GM21786 (cell line): Measurements from ENCODE around the gene PALS2.

ENCODE experiments used
- ATAC-seq: cut with Tn5 transposase; IDR thresholded peaks from one replicate; pipeline ENCODE4 v1.9.1; 2021; ENCODE audit not compliant: unreplicated experiment

The PALS2 gene, protein sequence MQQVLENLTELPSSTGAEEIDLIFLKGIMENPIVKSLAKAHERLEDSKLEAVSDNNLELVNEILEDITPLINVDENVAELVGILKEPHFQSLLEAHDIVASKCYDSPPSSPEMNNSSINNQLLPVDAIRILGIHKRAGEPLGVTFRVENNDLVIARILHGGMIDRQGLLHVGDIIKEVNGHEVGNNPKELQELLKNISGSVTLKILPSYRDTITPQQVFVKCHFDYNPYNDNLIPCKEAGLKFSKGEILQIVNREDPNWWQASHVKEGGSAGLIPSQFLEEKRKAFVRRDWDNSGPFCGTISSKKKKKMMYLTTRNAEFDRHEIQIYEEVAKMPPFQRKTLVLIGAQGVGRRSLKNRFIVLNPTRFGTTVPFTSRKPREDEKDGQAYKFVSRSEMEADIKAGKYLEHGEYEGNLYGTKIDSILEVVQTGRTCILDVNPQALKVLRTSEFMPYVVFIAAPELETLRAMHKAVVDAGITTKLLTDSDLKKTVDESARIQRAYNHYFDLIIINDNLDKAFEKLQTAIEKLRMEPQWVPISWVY

DNA sequence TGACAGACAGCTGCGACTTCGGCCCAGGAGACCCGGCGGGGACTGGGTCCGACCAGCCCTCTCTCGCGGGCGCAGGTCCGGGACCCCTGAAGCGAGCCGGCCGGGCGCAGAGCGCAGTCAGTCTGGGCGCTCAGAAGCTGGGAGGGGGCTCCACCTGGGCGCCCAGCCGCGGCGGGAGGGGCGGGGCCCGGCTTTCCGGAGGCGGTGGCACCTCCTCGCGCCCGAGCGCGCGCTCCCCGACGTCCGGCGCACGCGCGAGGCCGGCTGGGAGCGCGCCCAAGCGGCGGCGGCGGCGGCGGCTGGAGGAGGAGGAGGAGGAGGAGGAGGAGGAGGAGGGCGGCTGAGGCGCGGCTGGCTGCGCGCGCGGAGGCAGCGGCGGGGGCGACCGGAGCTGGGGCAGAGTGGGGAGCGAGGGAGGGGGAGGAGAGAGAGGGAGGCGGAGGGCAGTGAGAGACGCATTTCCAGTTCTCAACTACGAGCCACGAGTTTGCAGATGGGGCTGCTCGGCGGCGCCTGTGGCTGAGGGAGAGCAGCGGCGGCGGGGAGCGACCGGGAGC lies at the start of gene PALS2:
PALS2 (plus strand) TSS at position 456 of the 557 bp plus-strand sequence. CDS start 50,216 bp downstream, outside the sequence.
- ATAC-seq = peak; percentile 44

DNA sequence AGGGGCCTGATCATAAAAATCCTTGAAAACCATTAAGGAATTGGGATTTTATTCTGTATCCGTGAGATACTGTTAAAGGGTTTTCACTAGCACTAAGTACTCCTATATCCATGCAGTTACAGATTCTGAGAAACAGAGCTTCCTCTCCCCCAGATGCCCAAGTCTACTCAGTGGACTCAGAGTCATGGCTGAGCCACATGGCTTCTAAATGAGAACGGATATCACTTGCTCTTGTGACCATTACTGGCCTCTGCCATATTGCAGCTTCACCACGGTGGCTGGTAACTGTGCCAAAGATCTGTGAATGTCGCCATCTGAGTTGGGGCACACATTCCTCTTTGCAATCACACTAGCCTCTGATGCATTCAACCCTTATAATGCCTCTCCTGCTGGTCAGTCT lies 42.0 kb upstream of the PALS2 start:
- ATAC-seq = no peak

DNA sequence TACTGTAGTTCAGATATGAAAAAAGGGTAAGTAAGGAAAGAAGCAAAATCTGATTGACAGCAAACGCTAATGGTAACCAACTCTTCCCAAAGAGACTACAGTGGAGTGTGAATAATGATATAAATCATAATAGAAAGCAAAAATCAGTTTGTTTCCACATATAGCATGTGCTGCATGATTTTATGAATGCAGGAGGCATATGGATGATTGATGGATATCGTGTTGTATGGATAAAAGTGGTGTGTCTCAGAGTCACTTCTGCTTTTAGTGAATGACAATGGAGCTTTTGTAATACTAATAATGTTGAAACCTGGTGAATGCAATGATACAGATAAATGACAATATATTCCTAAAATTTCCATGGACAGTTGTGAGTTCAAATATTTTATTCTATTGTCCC lies 36.6 kb upstream of the PALS2 start:
- ATAC-seq = no peak

DNA sequence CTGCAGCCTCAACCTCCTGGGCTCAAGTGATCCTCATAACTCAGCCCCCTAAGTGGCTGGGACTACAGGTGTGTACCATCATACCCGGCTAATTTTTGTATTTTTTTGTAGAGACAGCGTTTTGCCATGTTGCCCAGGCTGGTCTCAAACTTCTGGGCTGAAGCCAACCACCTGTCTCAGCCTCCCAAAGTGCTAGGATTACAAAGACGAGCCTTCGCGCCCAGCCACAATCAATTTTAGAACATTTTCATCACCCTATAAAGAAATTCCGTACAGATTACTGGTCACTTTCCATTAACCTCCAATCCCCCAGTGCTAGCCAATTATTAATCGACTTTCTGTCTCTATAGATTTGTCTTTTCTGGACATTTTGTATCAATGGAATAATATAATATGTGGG lies 32.3 kb upstream of the PALS2 start:
- no peak for ATAC-seq

DNA sequence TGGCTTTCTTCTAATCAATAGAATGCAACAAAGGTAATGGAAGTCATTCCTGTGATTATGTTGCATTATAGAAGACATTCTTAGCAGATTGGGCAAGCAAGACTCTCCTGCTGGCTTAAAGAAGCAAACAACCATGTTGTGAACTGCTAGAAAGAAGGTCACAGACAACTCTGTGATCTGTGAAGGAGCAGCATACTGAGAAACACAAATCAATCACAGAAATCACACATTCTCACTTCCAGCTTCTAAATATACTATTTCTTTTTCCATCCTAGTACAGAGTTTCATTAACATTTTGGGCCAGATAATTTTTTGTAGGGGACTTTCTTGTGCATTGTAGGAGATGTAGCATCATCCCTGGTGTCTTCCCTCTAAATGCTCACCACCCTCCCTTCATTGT lies 28.0 kb upstream of the PALS2 start:
- ATAC-seq = no peak

DNA sequence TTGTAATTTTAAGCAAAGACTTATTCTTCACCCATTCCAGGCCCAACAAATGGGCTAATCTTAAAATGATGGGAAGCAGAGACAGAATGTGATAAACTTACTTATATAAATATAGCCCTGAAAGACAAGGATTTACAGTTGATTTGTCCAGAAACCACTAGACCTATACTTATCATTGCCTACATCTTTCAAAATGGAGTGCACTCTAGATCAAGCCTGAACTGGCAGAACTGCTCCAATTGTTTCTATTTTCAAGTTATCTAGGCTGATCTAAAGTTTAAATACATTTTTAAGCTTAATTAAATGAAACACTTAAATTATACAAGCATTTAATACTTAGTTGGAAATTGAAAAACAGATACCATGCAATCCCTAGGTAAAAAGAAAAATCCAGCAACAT lies 24.9 kb upstream of the PALS2 start:
- no peak for ATAC-seq

DNA sequence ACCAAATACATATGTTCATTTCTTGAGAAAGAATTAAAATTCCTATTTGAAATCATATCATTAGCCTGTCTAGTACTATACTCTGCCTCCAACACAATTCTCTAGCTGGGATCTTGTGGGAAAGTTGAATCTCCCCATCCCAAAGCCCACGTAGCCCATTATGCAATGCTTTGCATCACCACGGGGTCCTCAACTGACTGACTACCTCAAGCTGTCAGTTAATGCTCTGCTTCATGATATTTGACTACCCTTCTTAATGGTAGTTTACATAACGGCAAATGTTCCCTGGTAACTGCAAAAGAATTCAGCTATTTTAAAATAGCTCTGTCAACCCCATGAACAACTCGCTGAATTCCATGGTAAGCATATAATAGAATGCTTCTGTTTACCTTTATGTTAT lies 23.3 kb upstream of the PALS2 start:
- no peak for ATAC-seq

DNA sequence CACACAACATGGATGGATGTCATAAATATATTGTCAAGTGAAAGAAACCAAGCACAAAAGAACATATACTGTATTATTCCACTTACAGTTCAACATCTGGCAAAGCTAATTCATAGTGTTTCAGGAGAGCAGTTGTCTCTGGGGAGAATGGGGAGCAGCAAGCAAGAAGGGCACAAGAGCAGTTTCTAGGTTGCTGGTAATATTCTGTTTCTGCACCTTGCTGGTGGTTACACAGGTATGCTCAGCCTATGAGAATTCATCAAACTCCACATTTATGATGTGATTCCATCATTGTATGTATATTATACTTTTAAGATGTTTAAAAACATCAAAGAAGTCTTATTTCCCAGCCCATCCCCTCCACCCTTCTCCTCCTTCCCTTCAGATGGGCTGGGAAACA lies 18.1 kb upstream of the PALS2 start:
- ATAC-seq = no peak

DNA sequence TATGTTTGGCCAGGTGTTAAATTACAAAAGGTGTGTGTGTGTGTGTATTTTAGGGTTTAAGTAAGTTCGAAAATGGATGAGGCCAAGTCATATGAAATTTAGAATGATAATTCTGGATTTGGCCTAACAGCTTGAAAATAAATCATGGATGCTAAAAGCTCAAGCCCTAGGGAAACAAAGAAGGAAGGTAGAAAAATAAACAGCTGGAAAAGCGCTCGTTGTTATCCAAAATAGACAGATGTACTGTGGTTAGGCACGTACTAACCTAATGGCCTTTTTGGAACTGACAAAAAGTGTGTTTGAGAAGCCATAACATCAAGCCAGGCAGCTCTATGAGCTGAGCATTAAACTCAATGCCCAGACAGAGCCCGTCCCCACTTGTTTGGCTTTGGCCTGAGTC lies 17.5 kb upstream of the PALS2 start:
- ATAC-seq = no peak

DNA sequence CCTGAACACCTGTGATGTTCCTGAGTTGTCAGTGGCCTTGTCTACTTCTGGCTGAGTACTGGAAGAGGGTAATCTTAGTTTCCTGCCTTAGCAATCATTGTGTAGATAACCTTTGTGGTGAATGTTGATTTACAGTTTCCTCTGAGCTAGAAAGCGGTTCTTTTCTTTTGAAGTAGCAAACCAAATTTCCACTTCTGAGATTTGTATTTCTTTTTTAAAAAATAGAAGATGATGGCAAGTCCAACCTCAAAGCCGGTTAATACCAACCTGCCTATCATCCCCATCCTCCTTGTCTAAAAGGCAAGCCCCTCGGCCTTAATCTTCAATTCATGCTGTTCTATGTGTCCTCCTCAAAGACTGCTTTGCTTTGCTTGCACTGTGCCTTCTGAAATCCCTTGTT lies 12.5 kb upstream of the PALS2 start:
- no peak for ATAC-seq

DNA sequence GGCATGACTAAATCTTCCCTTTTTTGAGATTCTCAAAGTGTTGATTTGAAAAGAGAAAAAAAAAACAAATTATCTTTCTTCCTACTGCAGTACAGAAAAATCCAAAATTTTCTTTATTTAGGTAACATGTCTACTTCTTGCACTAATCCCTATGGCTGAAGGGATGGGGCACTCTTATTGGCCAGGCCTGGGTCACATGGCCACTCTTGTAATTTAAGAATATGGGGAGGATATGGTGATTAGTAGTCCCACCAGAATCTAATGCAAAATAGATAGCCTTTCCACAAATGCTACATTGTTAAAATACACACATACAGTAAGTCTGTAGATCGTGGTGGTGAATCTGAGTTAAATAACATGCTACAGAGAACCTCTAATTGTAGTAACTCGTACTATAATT lies 7.0 kb upstream of the PALS2 start:
- ATAC-seq = no peak

DNA sequence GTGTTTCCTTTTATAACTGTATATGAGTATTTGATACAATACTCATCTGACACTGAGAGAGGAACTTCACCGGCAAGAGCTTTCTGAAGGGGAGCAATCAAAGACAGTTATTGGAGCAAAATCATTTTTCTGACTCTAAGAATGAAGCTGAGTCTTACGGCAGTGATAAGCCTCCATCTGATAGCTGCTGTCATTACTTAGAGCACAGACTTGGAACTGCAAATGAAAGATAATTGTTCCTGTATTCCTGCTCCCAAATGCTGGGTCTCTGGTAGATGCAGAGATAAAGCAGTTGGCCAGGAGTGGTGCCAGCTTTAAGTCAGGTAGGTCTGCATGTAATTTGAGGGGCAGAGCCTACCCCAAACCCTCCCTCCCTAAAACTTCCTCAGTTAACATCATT lies 2.3 kb upstream of the PALS2 start:
- no peak for ATAC-seq

DNA sequence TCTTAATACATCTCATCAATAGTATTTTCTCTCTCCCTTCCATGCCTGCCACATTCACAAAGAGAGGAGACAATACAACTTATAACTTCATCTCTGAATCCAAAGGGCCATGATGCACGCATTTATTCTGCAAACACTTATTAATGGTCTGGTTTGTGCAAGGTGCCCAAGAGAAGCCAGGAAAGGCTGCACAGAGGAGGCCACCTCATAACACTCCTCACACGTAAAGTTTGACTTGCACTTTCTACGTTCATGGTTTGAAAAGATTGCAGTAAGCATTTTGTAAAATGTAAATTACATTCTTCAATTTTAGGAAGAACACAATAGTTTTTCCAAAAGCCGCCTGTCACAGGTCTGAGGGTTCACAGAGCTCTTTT lies 1.2 kb upstream of the PALS2 start:
- no peak for ATAC-seq

DNA sequence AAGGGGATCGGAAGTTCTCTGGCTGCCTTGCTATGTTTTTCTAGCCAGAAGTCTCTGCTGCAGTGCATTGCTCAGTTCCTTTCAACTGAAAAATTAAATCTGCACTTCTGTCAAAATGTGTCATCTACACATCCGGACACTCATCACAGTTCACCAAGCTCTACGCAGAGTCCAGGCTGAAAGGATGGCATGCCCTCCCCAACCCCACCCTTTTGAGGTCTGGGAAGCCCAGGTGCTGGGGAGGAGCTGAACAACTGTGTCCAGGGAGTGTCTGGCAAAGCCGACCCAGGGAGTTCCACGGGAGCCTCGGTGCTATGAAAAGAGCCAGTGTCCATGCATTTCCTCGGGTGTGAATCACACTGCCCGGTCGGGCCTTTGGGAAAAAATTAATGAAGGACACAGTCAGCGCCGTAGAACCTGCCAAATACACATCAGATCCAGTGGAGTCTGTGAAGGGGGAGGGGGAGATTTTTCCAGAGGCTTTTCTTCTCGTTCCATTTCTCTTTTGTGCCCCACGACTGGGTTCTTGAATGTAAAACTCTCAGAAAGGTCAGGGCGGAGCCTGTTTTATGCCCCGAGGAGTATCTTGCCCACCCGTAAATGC lies 757 bp upstream of the PALS2 start:
- ATAC-seq = no peak

DNA sequence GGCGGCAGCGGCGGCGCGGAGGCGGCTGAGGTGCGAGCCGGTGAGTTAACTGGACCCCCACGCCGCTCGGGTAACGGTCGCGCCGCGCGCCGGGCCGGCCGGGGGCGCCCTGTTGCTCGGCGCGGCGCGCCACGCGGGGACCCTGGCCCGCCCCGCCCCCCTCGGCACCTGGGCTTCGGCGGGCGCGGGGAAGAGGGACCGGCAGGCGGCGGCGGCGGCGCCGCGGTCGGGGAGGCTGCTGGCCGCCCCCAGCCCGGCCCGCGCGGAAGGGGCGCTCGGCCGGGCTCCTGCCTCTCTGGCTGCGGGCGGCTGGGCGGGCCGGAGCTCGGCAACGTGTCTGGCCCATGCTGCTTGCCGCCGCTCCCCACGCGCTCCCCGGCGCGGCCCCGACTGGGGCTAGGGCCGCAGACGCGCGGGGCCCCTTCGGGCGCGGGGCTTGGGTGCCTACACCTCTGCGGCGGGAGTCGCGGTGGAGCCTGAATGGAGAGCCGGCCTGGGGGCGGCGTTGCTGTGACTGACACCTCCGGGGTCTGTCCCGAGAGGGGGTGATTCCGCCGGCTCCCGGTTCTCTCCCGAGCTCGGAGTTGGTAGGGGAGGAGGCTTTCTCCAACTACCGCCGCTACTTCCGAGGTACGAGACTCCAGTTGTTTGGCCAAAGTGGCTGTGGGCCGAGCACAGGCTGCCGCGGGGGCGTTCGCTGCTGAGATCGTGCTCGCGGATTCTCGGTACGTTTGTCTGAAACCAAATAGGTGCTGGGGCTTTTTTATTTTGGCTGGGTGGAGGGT lies 494 bp downstream of the PALS2 start:
- peak; percentile 19 for ATAC-seq

DNA sequence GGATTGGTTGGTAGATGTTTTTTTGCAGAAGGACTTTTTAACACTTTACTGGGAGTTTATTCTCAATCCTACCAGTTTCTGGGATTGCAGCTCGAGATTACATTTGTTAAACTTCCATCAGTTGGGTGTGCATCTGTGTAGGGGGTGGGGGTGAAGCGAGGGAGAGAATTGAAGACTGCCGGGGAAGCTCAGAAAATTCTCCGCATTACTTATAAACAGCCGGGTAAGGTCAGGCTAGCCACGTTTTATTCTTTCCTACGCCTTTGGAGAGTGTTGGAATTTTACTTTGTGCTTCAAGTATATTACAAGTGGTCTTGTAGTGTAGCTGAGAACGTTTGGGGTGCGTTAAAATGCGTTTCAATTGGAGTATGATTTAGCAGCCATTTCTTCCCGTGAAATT lies 1.1 kb downstream of the PALS2 start:
- ATAC-seq = no peak

DNA sequence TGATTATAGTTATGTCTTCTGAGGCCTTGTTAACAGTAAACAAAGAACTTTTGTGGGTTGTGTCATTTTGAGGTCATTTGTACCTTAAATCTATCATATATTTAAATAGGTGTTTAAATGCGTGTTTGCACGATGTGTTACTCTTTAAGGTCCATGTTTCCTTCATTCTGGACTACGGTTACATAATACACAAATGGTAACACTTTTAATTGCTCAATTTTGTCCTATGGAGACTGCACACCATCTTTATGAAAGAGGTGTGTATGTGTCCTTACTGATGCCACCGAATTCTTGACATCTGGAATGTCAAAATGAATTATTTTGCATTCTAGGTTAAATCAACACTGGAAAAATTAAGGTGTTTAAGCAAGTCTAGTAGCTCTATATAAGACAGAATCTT lies 1.7 kb downstream of the PALS2 start:
- ATAC-seq = no peak

DNA sequence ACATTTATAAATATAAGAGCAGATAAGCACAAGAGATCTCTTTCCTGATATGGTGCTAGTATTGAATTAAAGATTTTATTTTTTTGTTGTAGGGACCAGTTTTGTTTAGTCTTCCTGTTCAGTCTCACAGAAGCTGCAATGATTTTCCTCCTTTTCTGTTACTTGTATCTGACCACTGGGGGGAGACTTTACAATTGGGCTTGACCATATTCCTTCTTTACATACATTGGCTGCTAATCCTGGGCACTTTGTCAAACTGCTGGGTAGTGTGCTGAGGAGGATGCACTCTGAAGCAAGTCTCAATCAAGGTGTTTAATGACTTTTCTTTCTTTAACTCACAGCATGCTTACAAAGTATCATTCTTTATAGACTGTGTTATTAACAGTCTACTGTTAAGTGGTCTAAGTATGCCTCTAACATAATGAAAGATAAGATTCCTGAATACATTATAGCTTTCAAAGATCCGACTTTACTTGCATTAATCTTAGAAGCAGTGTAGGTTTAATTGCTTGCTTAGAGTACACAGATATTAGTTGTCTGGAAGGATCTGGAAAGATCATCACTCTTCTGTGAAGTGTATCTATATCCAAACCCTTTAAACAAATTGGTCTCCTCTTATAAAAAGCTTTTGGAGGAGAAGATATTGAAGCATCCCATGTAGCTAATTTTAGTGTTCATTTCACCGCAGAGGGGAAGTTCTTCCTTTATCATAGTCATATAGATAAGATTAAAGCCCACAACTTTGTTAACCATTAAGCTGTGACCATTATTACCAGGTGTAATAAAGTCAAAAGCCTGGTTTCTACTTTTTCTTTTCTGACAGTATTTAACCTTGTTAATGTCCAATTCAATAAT lies 3.1 kb downstream of the PALS2 start:
- ATAC-seq = peak; percentile 34

DNA sequence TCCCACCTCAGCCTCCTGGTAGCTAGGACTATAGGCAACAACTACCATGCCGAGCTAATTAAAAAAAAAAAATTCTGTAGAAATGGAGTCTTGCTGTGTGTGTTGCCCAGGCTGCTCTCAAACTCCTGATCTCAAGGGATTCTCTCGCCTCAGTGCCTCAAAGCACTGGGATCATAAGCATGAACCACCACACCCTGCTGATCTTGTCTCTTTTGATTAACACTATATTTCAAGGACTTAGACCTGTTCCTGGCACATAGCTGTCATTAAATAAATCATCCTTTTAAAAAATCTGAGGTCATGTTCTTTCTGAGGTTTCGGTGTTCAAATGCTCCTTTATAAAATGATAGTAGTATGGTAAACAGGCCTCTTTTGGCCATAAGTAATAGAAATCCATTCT lies 4.8 kb downstream of the PALS2 start:
- no peak for ATAC-seq

DNA sequence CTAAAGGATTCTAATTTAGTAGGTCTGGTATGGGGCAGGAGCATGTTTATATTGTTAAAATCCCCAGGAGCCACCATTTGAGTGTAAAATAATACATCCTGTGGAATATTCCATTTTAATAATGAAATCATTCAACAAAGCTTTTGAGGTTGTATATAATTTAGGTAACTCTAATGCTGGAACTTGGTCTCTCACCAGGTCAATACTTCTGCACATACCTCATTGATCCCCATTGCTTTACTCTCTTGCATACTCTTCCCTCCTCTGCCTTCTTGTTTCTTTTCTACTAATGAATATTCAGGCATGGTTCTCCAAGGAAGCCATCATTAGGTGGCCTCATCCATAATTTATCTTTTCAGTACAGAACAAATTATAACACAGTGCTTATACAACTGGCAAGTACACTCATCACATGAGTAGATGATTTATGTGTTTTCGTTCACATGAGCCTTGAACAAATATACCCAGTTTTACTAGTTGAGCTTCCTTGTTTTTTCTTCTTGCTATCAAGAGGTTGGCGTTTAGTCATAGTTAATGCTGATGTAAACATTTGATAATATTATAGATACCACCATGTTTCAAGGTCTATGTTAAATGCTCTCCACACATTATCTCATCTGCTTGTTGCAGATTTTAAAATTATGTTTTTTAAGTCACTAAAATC lies 7.2 kb downstream of the PALS2 start:
- ATAC-seq = no peak
